CD4-positive, alpha-beta T cell treated with Interleukin-6 at 100 ng/mL for 8 hours (primary cell): ENCODE results near the gene PI3.
A peak's percentile ranks its signal among the peaks of the same experiment; 100 is the strongest.
"Not testable (repeated sequence)": the region's sequence is repeated elsewhere in the genome, so short reads cannot be mapped to it uniquely, and the experiment has no call there.

Experiments used
- DNase-seq: peaks from one replicate; pipeline ENCODE4 v3.0.0-alpha.2; 2020; ENCODE audit warnings: mixed read lengths, low spot score

PI3 gene

GRCh38 chr20:45174434-45175364 lies at the start of gene PI3:
Gene PI3 (plus strand): TSS chr20:45174902. CDS start chr20:45174923, 21 bp downstream.
- DNase-seq = no peak

GRCh38 chr20:45128099-45128498 lies 46.6 kb upstream of the PI3 start:
- DNase-seq = no peak

- DNase-seq = no peak
These were observed 37.8 kb upstream of the PI3 start for GRCh38 chr20:45136911-45137310.

- peak; percentile 4 for DNase-seq
These were observed 36.0 kb upstream of the PI3 start for GRCh38 chr20:45138561-45139300.

GRCh38 chr20:45139733-45140375 lies 34.8 kb upstream of the PI3 start:
- not testable (repeated sequence) for DNase-seq

- no peak for DNase-seq
These were observed 33.9 kb upstream of the PI3 start for GRCh38 chr20:45140836-45141235.

GRCh38 chr20:45149062-45149461 lies 25.6 kb upstream of the PI3 start:
- DNase-seq = no peak

- DNase-seq = no peak
These were observed 22.3 kb upstream of the PI3 start for GRCh38 chr20:45152405-45152804.

GRCh38 chr20:45153147-45153546 lies 21.6 kb upstream of the PI3 start:
- DNase-seq = no peak

- no peak for DNase-seq
These were observed 20.9 kb upstream of the PI3 start for GRCh38 chr20:45153752-45154151.

GRCh38 chr20:45154183-45154582 lies 20.5 kb upstream of the PI3 start:
- no peak for DNase-seq

GRCh38 chr20:45154794-45155193 lies 19.9 kb upstream of the PI3 start:
- not testable (repeated sequence) for DNase-seq

GRCh38 chr20:45156713-45157112 lies 18.0 kb upstream of the PI3 start:
- no peak for DNase-seq

GRCh38 chr20:45157962-45158361 lies 16.7 kb upstream of the PI3 start:
- no peak for DNase-seq

GRCh38 chr20:45163083-45163803 lies 11.5 kb upstream of the PI3 start:
- no peak for DNase-seq

- DNase-seq = no peak
These were observed 9.8 kb upstream of the PI3 start for GRCh38 chr20:45164906-45165305.

GRCh38 chr20:45173522-45173921 lies 1.2 kb upstream of the PI3 start:
- DNase-seq = no peak

GRCh38 chr20:45176526-45177267 lies 2.0 kb downstream of the PI3 start:
- DNase-seq = no peak

- no peak for DNase-seq
These were observed 4.5 kb downstream of the PI3 start for GRCh38 chr20:45179166-45179565.

GRCh38 chr20:45181639-45182038 lies 6.9 kb downstream of the PI3 start:
- DNase-seq = no peak

GRCh38 chr20:45183084-45183483 lies 8.4 kb downstream of the PI3 start:
- DNase-seq = no peak
